Esophagus squamous epithelium (tissue), 5 donors: ENCODE data around the gene GAPDHS. TPM values are rescaled to one million over a fixed set of nuclear protein-coding genes. Genes with fewer than 3 reads are reported as not detected.

Experiments
- DNase-seq: peaks from one replicate; lab custom pipeline; 2025; lab: John Stamatoyannopoulos, UW
- H3K27ac ChIP-seq, 4 donors: fragments of 200-600 bp; sonication (generic); one replicate each; pipeline ENCODE4 v1.5.1; 2016 to 2019; ENCODE audit warnings: mild to moderate bottlenecking in 1 of 4
- H3K27me3 ChIP-seq, 4 donors: fragments of 200-600 bp; sonication (generic); 1 replicate in 3 of 4; 2 replicates in 1 of 4; pipeline versions ENCODE4 v1.5.1 to v1.6.0; 2017 to 2021; ENCODE audit warnings: antibody characterized with exemption in 1 of 4
- H3K36me3 ChIP-seq, 3 donors: fragments of 200-600 bp; sonication (generic); one replicate each; pipeline ENCODE4 v1.5.1; 2016 to 2019
- H3K4me1 ChIP-seq, 3 donors: fragments of 200-600 bp; sonication (generic); one replicate each; pipeline ENCODE4 v1.5.1; 2017 to 2019
- H3K4me3 ChIP-seq, 4 donors: fragments of 200-600 bp; sonication (generic); 1 replicate in 3 of 4; 2 replicates in 1 of 4; pipeline ENCODE4 v1.5.1; 2016 to 2019; ENCODE audit warnings: mild to moderate bottlenecking in 2 of 4, moderate library complexity in 1 of 4
- H3K9me3 ChIP-seq, 3 donors: fragments of 200-600 bp; sonication (generic); one replicate each; pipeline ENCODE4 v1.5.1; 2016 to 2019
- POLR2A ChIP-seq, 4 donors: fragments of 450-650 bp; IDR thresholded peaks; one replicate each; pipeline ENCODE4 v1.6.1; 2017; ENCODE audit warnings: antibody characterized with exemption in 4 of 4, mild to moderate bottlenecking in 4 of 4, moderate library complexity in 3 of 4
- WGBS, 2 donors: methylation state at CpG; one replicate each; pipeline ENCODE4 v1.1.5; 2018; 5-methylcytosine and 5-hydroxymethylcytosine counted together
- intact Hi-C: fragments of 100-400 bp; cut with DNase I; formaldehyde crosslinking; loops from one replicate; pipeline ENCODE4 v1.15.0; 2022
- total RNA-seq, 4 donors: library from RNA; depleted of rRNA; stranded (reverse); fragments of >200 nt; gene quantifications; one replicate each; pipeline ENCODE4 v1.1.0, GENCODE V29; 2016
- TF ChIP-seq, protein P1 (sequence below), 6 experiments: fragments of 450-650 bp in 4 of 6; fragments of 200-600 bp in 2 of 6; sonication (generic) in 2 of 6; IDR thresholded peaks; one replicate each; pipeline ENCODE4 v1.5.1; 2016 to 2019; ENCODE audit warnings: antibody characterized with exemption in 6 of 6, mild to moderate bottlenecking in 4 of 6, moderate library complexity in 4 of 6
- donor health status: DM: yes; HTN: yes; CAD: no.

Gene GAPDHS
- total RNA-seq, 4 donors from 2014 or later: not detected

DNA sequence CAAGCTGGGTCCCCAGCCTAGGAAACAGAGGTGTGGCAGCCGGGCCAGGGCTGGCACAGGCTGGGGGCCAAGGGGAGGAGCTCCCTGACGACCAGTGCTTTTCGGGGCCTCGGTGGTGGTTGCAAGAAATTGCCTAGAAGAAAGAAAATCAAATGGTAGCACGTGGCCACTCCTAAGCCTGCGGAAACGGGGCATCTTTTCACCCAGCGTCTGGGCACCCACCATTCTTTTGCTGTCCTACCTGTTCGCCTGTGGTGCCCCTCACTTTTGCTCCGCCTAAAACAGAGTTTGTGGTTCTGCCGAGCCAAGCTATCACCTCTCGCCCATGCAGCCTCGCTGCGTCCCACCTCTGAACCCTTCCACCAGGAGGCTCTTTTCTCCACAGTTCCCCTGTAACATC lies 35.9 kb upstream of the GAPDHS start:
- Histone ChIP-seq H3K4me3 (no peak overlapping the region), H3K27me3 (peaks cover 0 to 19% (median 0%) of the 10 kb centered on the region in 4 donors), H3K36me3 (no peaks in the 10 kb centered on the region), H3K27ac (no peak overlapping the region), H3K9me3 (no peaks in the 10 kb centered on the region), H3K4me1 (peaks cover 5 to 25% (median 7%) of the 10 kb centered on the region in 3 donors)
- intact Hi-C loops: loop anchor here (5.0 kb wide), 1 partner anchor 145 kb away; no protein-coding TSS in a partner anchor
- 72 to 78% methylated on average over 8 to 12 of the region's 14 CpGs for WGBS, 2 donors
- TF ChIP-seq, protein P1, sequence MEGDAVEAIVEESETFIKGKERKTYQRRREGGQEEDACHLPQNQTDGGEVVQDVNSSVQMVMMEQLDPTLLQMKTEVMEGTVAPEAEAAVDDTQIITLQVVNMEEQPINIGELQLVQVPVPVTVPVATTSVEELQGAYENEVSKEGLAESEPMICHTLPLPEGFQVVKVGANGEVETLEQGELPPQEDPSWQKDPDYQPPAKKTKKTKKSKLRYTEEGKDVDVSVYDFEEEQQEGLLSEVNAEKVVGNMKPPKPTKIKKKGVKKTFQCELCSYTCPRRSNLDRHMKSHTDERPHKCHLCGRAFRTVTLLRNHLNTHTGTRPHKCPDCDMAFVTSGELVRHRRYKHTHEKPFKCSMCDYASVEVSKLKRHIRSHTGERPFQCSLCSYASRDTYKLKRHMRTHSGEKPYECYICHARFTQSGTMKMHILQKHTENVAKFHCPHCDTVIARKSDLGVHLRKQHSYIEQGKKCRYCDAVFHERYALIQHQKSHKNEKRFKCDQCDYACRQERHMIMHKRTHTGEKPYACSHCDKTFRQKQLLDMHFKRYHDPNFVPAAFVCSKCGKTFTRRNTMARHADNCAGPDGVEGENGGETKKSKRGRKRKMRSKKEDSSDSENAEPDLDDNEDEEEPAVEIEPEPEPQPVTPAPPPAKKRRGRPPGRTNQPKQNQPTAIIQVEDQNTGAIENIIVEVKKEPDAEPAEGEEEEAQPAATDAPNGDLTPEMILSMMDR (IDR thresholded peaks at IDR 0.05): no peak
- TF ChIP-seq POLR2A (IDR thresholded peaks at IDR 0.05): no peak
- DNase-seq: no peak

DNA sequence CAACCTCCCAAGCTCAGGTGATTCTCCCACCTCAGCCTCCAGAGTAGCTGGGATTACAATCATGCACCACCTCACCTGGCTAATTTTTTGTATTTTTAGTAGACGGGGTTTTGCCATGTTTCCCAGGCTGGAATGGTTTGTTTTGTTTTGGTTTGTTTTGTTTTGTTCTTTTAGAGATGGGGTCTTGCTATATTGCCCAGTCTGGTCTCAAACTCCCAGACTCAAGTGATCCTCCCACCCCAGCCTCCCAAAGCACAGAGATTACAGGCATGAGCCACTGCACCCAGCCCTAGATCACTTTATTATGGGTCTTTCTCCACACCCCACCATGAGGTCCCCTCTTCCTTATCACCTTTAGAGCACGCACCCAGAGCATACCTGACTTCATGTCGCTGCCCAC lies 35.0 kb upstream of the GAPDHS start:
- TF ChIP-seq POLR2A (IDR thresholded peaks at IDR 0.05): no peak
- TF ChIP-seq, protein P1 (IDR thresholded peaks at IDR 0.05): no peak
- Histone ChIP-seq H3K27me3 (peaks cover 0 to 15% (median 0%) of the 10 kb centered on the region in 4 donors), H3K9me3 (no peaks in the 10 kb centered on the region), H3K4me3 (no peak overlapping the region), H3K27ac (no peak overlapping the region), H3K36me3 (no peaks in the 10 kb centered on the region), H3K4me1 (peaks cover 5 to 24% (median 7%) of the 10 kb centered on the region in 3 donors)
- WGBS, 2 donors: 36 to 88% methylated on average over 1 to 3 of the region's 3 CpGs
- no peak for DNase-seq
- intact Hi-C loops: loop anchor here (5.0 kb wide), 1 partner anchor 146 kb away; no protein-coding TSS in a partner anchor

DNA sequence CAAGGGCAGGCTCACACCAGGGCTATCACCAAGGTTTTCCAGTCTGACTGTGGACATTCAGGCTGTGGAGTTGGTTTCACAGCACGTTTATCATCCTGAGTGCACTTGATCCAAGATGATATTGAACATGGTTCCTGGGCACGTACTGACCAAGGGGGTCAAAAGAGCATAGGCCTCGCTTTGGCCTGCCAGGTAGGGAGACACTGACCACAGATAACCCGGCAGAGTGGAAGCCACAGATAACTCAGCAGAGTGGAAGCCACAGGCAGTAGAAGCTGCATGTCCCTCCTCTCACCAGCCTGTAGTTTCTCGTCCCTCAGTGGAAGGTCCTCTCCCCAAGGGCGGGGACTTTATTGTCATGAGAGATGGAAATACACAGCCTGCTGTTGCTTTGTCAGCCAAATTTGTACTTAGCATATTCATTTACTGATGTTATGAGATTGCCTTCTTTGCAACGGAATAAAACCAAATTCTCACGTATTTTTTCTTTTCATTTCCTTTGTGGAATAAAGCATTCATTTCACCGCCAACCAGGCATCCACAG lies 34.2 kb upstream of the GAPDHS start:
- Histone ChIP-seq H3K27me3 (peaks cover 0 to 7% (median 0%) of the 10 kb centered on the region in 4 donors), H3K4me3 (no peak overlapping the region), H3K4me1 (peaks cover 5 to 16% (median 7%) of the 10 kb centered on the region in 3 donors), H3K27ac (no peak overlapping the region), H3K9me3 (no peaks in the 10 kb centered on the region), H3K36me3 (no peaks in the 10 kb centered on the region)
- WGBS, 2 donors: 70 to 76% methylated on average over 8 of the region's 9 CpGs
- intact Hi-C loops: loop anchor here (5.0 kb wide), 1 partner anchor 147 kb away; no protein-coding TSS in a partner anchor
- TF ChIP-seq POLR2A (IDR thresholded peaks at IDR 0.05): no peak
- TF ChIP-seq, protein P1 (IDR thresholded peaks at IDR 0.05): no peak
- DNase-seq: no peak

- Histone ChIP-seq H3K27me3 (peaks cover 0 to 4% (median 0%) of the 10 kb centered on the region in 4 donors), H3K4me3 (no peak overlapping the region), H3K4me1 (peaks cover under 1 to 1% (median 1%) of the 10 kb centered on the region in 3 donors), H3K9me3 (no peaks in the 10 kb centered on the region), H3K36me3 (peaks cover 0 to 13% (median 0%) of the 10 kb centered on the region in 3 donors), H3K27ac (no peak overlapping the region)
- intact Hi-C loops: no loop called here
- 84 to 100% methylated on average over 1 to 8 of the region's 10 CpGs for WGBS, 2 donors
- DNase-seq: no peak
- no peak for TF ChIP-seq POLR2A (IDR thresholded peaks at IDR 0.05)
- TF ChIP-seq, protein P1 (IDR thresholded peaks at IDR 0.05): no peak
Observed at GRCh38 chr19:35500611-35501010, 32.6 kb upstream of the GAPDHS start.

DNA sequence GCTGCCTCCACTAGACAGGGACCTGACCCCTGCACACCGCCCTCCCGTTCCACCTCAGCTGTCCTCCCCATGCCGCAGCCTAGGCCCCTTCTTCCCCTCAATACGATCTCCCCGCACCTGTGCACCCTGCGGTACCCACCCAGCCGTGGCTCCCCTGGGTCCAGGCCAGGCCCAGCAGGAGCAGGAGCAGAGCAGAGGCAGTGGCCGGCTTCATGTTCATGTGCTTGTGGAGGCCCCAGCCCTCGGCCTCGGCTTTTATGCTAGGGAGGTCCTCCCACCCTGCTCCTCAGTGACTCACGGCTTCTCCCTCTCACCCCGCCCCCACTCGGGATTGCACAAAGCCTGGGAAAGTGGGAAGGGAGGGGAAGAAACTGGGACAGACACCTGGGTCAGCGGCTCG lies 31.6 kb upstream of the GAPDHS start:
- Histone ChIP-seq H3K27me3 (peaks cover 0 to 4% (median 0%) of the 10 kb centered on the region in 4 donors), H3K27ac (no peak overlapping the region), H3K36me3 (peaks cover 0 to 21% (median 0%) of the 10 kb centered on the region in 3 donors), H3K9me3 (no peaks in the 10 kb centered on the region), H3K4me3 (no peak overlapping the region), H3K4me1 (no peaks in the 10 kb centered on the region)
- 40 to 90% methylated on average over 1 to 5 of the region's 15 CpGs for WGBS, 2 donors
- intact Hi-C loops: no loop called here
- no peak for TF ChIP-seq POLR2A (IDR thresholded peaks at IDR 0.05)
- TF ChIP-seq, protein P1 (IDR thresholded peaks at IDR 0.05): no peak
- DNase-seq: no peak
